OCI-LY1 (cell line): Measurements from ENCODE around the gene PIGQ.

Source experiments
- CTCF ChIP-seq: fragments of 200-600 bp; sonication (generic), shearing (Covaris generic); IDR thresholded peaks from 2 replicates; pipeline ENCODE4 v1.5.1; 2017; ENCODE audit warnings: mild to moderate bottlenecking, antibody characterized with exemption, low read length, moderate library complexity, mixed read lengths
- EZH2 ChIP-seq: fragments of 200-600 bp; sonication (generic), shearing (Covaris generic); IDR thresholded peaks from 2 replicates; pipeline ENCODE4 v1.8.0; 2017; ENCODE audit warnings: borderline replicate concordance, mixed run types, mild to moderate bottlenecking, antibody characterized with exemption, low read length, moderate library complexity, mixed read lengths

- TF ChIP-seq CTCF (peak; percentile 44; the same call in 1 of the 2 replicates), EZH2 (no peak)
These were observed 22.6 kb upstream of the PIGQ start for GRCh38 chr16:546909-547770.
